K562 (cell line): Measurements from ENCODE around the gene GLB1L3. TPM values are rescaled to one million over a fixed set of nuclear protein-coding genes. Genes with fewer than 3 reads are reported as not detected.

ENCODE experiments used
- ATAC-seq: fragments of 200-7000 bp; cut with Tn5 transposase; 3 replicates; pipeline ENCODE4 v1.9.1; 2020; ENCODE audit warnings: moderate library complexity
- BruUV-seq: library from RNA; stranded (reverse); fragments of 400-500 nt; replicated peaks from 2 replicates; lab custom pipeline; 2021; lab: Mats Ljungman, UMichigan
- CTCF ChIA-PET: fragments of 300-600 bp; formaldehyde crosslinking; extraction: SDS; loops from one replicate; lab custom pipeline; 2021; ENCODE audit warnings: low intra/inter-chr PET ratio; lab: Yijun Ruan, JAX
- POLR2A ChIA-PET: fragments of 300-600, 350-650 bp; sonication (Branson Sonifier 250); formaldehyde crosslinking; extraction: SDS; loops from one replicate; lab custom pipeline; 2021; ENCODE audit warnings: antibody characterized with exemption, inconsistent platforms; lab: Yijun Ruan, JAX
- DNase-seq, 4 experiments: peaks; one replicate each; pipeline versions ENCODE4 v3.0.0 to v3.0.0-alpha.2; 2011 to 2018; ENCODE audit warnings: low spot score in 3 of 4, mixed read lengths in 3 of 4; ENCODE audit errors: extremely low read depth in 1 of 4
- FAIRE-seq: peaks from 2 replicates; lab custom pipeline; 2011; peaks lifted over from hg19 to GRCh38; lab: Jason Lieb, UNC
- H2AFZ ChIP-seq: 2 replicates; pipeline ENCODE4 v1.6.0; 2011; ENCODE audit warnings: low read depth, low read length, control low read depth, inconsistent platforms
- H3K27ac ChIP-seq: fragments of 200-600 bp; 3 replicates; pipeline ENCODE4 v1.8.0; 2011; ENCODE audit warnings: low read depth, mild to moderate bottlenecking, control low read depth, inconsistent platforms, low read length, moderate library complexity, mixed read lengths; ENCODE audit errors: extremely low read depth
- H3K27me3 ChIP-seq, 2 experiments: fragments of 300-600 bp in 1 of 2; 2 replicates in 1 of 2; 3 replicates in 1 of 2; pipeline versions ENCODE4 v1.6.0 to v1.8.0; 2011; ENCODE audit warnings: inconsistent platforms in 2 of 2, low read length in 2 of 2, mild to moderate bottlenecking in 1 of 2, mixed read lengths in 1 of 2, moderate library complexity in 1 of 2; ENCODE audit not compliant: control insufficient read depth in 2 of 2, insufficient read depth in 2 of 2
- H3K36me3 ChIP-seq: fragments of 300-600 bp; 3 replicates; pipeline ENCODE4 v1.8.0; 2011; ENCODE audit warnings: mild to moderate bottlenecking, low read length, inconsistent platforms; ENCODE audit not compliant: control insufficient read depth, insufficient read depth
- H3K4me1 ChIP-seq, 2 experiments: fragments of 200-600 bp in 1 of 2; replicated peaks in 1 of 2; 2 replicates in 1 of 2; 3 replicates in 1 of 2; pipeline versions ENCODE4 v1.5.1 to v1.8.0; 2011; ENCODE audit warnings: inconsistent platforms in 2 of 2, low read length in 2 of 2, mild to moderate bottlenecking in 1 of 2, mixed read lengths in 1 of 2, moderate library complexity in 1 of 2; ENCODE audit not compliant: control insufficient read depth in 2 of 2, insufficient read depth in 2 of 2
- H3K4me2 ChIP-seq: 2 replicates; pipeline ENCODE4 v1.6.1; 2011; ENCODE audit warnings: low read length, control low read depth, inconsistent platforms, mixed read lengths; ENCODE audit not compliant: insufficient read depth
- H3K4me3 ChIP-seq: fragments of 200-600 bp; sonication (generic), shearing (Covaris generic); 2 replicates; pipeline ENCODE4 v1.5.1; 2016; ENCODE audit warnings: control low read depth, inconsistent platforms
- H3K79me2 ChIP-seq: fragments of 200-600 bp; 3 replicates; pipeline ENCODE4 v1.8.0; 2011; ENCODE audit warnings: low read length, inconsistent platforms; ENCODE audit not compliant: control insufficient read depth, insufficient read depth
- H3K9ac ChIP-seq, 2 experiments: 2 replicates each; pipeline versions ENCODE4 v1.6.0 to v1.6.1; 2011; ENCODE audit warnings: low read depth in 2 of 2, low read length in 2 of 2, control low read depth in 1 of 2, inconsistent platforms in 1 of 2, mild to moderate bottlenecking in 1 of 2, mixed read lengths in 1 of 2; ENCODE audit not compliant: insufficient read depth in 1 of 2
- H3K9me1 ChIP-seq: one replicate; pipeline ENCODE4 v1.6.0; 2011; ENCODE audit warnings: inconsistent platforms, mild to moderate bottlenecking, low read length, moderate library complexity; ENCODE audit not compliant: control insufficient read depth, insufficient read depth
- H3K9me3 ChIP-seq: replicated peaks from 2 replicates; pipeline ENCODE4 v1.5.1; 2011; ENCODE audit warnings: low read depth, low read length, inconsistent platforms; ENCODE audit not compliant: control insufficient read depth, insufficient read depth
- H4K20me1 ChIP-seq: replicated peaks from 2 replicates; pipeline ENCODE4 v1.6.1; 2011; ENCODE audit warnings: low read length, inconsistent platforms, mixed read lengths; ENCODE audit not compliant: control insufficient read depth, insufficient read depth
- BRCA1 ChIP-seq, 2 experiments: fragments of 450-650 bp in 1 of 2; sonication (generic) in 1 of 2; formaldehyde crosslinking in 1 of 2; IDR thresholded peaks; 2 replicates each; pipeline versions ENCODE4 v1.5.0 to v1.6.1; 2017 to 2020; ENCODE audit warnings: mild to moderate bottlenecking in 1 of 2, missing genetic modification reagents in 1 of 2
- NCOA4 ChIP-seq: fragments of 450-650 bp; IDR thresholded peaks from 2 replicates; pipeline ENCODE4 v1.6.1; 2018; ENCODE audit warnings: mild to moderate bottlenecking; ENCODE audit not compliant: partially characterized antibody
- PRMT5 ChIP-seq: sonication (generic); formaldehyde crosslinking; IDR thresholded peaks from 2 replicates; pipeline ENCODE4 v1.5.0; 2020; ENCODE audit warnings: missing genetic modification reagents
- ZKSCAN8 ChIP-seq: fragments of 200-800 bp; sonication (Bioruptor generic); IDR thresholded peaks from 2 replicates; pipeline ENCODE4 v1.6.1; 2016; ENCODE audit warnings: missing genetic modification characterization, missing compliant biosample characterization
- WGBS: fragments of 100-300 bp; shearing (Covaris generic); methylation state at CpG from one replicate; pipeline ENCODE4 v1.1.6; 2016; ENCODE audit warnings: low coverage, mixed read lengths; ENCODE audit not compliant: insufficient coverage; ENCODE audit errors: missing lambda C conversion rate; 5-methylcytosine and 5-hydroxymethylcytosine counted together
- in situ Hi-C: fragments of 300-500 bp; cut with MboI; formaldehyde crosslinking; loops from 4 replicates; pipeline ENCODE4 v1.15.0; 2018; ENCODE audit warnings: inconsistent platforms, mixed read lengths
- intact Hi-C: fragments of 100-400 bp; cut with micrococcal nuclease; formaldehyde crosslinking; loops from 2 replicates; pipeline ENCODE4 v1.14.2; 2022
- polyA plus RNA-seq, 8 experiments: library from polyadenylated mRNA; depleted of rRNA in 4 of 8; stranded (reverse) in 5 of 8; unstranded in 3 of 8; fragments of >200 nt; fragmentation: Nextera tagmentation in 2 of 8; fragmentation: Illumina TruSeq in 1 of 8; extraction: Ambion mirVana in 2 of 8; extraction: Trizol in 1 of 8; gene quantifications; 2 replicates each; pipeline versions ENCODE4 v1.2.1 to v1.2.3, GENCODE V29; 2011 to 2014; ENCODE audit warnings: inconsistent platforms in 1 of 8, missing spikeins in 1 of 8
- total RNA-seq, 7 experiments: library from RNA; depleted of rRNA in 6 of 7; stranded (reverse); fragments of >200 nt in 6 of 7; fragmentation: Illumina TruSeq in 2 of 7; extraction: Trizol in 2 of 7; gene quantifications; 2 replicates each; pipeline versions ENCODE4 v1.2.1 to v1.2.3, GENCODE V29; 2011 to 2021; ENCODE audit warnings: low replicate concordance in 1 of 7
- TF ChIP-seq, protein P1 (sequence below): fragments of 150-350 bp; conservative IDR thresholded peaks from 2 replicates; pipeline ENCODE4 v1.6.1; 2014; ENCODE audit warnings: low read length

GLB1L3 gene
- total and polyA plus RNA-seq, 9 of the 15 experiments (the other 6 are each of a cell fraction or from before 2014, with no cell fraction given): 0.18 to 3.3 (median 0.49) TPM

DNA sequence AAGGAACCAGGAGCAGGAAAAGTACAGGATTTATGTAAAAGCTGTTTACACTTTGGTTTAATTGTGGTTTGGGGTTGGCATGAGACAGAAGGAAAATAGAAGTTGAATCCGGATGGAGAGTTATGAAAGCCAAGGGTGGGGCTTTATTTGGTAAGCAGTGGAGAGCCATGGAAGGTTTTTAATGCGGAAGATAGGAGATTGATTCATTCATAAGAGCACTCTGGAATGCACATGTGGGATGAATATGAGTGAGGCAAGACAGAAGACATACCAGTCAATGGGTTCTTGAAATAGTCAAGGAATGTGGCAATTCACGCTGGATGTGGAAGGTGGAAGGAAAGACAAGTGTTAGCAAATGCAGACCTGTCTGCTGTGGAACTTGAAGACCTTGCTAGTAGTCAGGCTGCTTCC lies 9.3 kb upstream of the GLB1L3 start:
- no peak overlapping the region for H3K27ac ChIP-seq
- WGBS: 30% methylated on average over 3 of the region's 3 CpGs
- TF ChIP-seq ZKSCAN8 (CRISPR knock-in tag) (no peak), NCOA4 (no peak), BRCA1 (IDR thresholded peaks at IDR 0.05) (no peak), BRCA1 (CRISPR knock-in tag; IDR thresholded peaks at IDR 0.05) (no peak), PRMT5 (CRISPR knock-in tag) (no peak)
- TF ChIP-seq, protein P1, sequence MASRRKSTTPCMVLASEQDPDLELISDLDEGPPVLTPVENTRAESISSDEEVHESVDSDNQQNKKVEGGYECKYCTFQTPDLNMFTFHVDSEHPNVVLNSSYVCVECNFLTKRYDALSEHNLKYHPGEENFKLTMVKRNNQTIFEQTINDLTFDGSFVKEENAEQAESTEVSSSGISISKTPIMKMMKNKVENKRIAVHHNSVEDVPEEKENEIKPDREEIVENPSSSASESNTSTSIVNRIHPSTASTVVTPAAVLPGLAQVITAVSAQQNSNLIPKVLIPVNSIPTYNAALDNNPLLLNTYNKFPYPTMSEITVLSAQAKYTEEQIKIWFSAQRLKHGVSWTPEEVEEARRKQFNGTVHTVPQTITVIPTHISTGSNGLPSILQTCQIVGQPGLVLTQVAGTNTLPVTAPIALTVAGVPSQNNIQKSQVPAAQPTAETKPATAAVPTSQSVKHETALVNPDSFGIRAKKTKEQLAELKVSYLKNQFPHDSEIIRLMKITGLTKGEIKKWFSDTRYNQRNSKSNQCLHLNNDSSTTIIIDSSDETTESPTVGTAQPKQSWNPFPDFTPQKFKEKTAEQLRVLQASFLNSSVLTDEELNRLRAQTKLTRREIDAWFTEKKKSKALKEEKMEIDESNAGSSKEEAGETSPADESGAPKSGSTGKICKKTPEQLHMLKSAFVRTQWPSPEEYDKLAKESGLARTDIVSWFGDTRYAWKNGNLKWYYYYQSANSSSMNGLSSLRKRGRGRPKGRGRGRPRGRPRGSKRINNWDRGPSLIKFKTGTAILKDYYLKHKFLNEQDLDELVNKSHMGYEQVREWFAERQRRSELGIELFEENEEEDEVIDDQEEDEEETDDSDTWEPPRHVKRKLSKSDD: no peak
- in situ Hi-C loops: no loop called here
- DNase-seq (no peak), ATAC-seq (no peak), FAIRE-seq (no peak)
- no peaks in the 10 kb centered on the region for H4K20me1 ChIP-seq
- ChIA-PET CTCF (no interaction called here), POLR2A (no interaction called here)
- H3K4me3 ChIP-seq: no peak overlapping the region
- peaks cover 4 to 24% of the 10 kb centered on the region in 2 experiments; a peak in 4 of 5 replicates for H3K27me3 ChIP-seq
- no peaks in the 10 kb centered on the region; a peak in 1 of 5 replicates for H3K4me1 ChIP-seq
- no TSS peak for BruUV-seq
- no peaks in the 10 kb centered on the region for H3K9me1 ChIP-seq
- no peaks in the 10 kb centered on the region for H3K9me3 ChIP-seq
- peaks cover 18% of the 10 kb centered on the region; the same call in 1 of the 3 replicates for H3K36me3 ChIP-seq
- intact Hi-C loops: no loop called here
- H3K79me2 ChIP-seq: no peaks in the 10 kb centered on the region
- no peak overlapping the region for H3K9ac ChIP-seq
- H3K4me2 ChIP-seq: no peak overlapping the region
- H2AFZ ChIP-seq: no peak overlapping the region
